B cell (primary cell): ENCODE measurements around the gene GRXCR2. TPM values are rescaled to one million over a fixed set of nuclear protein-coding genes. Genes with fewer than 3 reads are reported as not detected.

Experiments used
- ATAC-seq: fragments of 200-7000 bp; cut with Tn5 transposase; one replicate; pipeline ENCODE4 v1.10.0; 2021; ENCODE audit warnings: low read depth, mild to moderate bottlenecking, moderate number of reproducible peaks, moderate library complexity
- CTCF ChIA-PET: fragments of 350-600 bp; sonication (Branson Sonifier 250); formaldehyde crosslinking; loops from one replicate; lab custom pipeline; 2021; ENCODE audit warnings: antibody characterized with exemption, inconsistent platforms; lab: Charles Lee
- POLR2A ChIA-PET: fragments of 350-600 bp; sonication (Branson Sonifier 250); formaldehyde crosslinking; loops from one replicate; lab custom pipeline; 2021; ENCODE audit warnings: antibody characterized with exemption; lab: Charles Lee
- DNase-seq: peaks from one replicate; pipeline ENCODE4 v3.0.0; 2013
- H2AFZ ChIP-seq: 2 replicates; pipeline ENCODE4 v1.6.1; 2012; ENCODE audit warnings: mild to moderate bottlenecking, low read depth, low read length; ENCODE audit not compliant: insufficient read depth, poor library complexity, severe bottlenecking
- H3K27ac ChIP-seq, 2 donors: 1 replicate in 1 of 2; 2 replicates in 1 of 2; pipeline ENCODE4 v1.5.1; 2012 to 2013; ENCODE audit warnings: low read length in 2 of 2, mild to moderate bottlenecking in 2 of 2, moderate library complexity in 1 of 2
- H3K27me3 ChIP-seq, 4 experiments: fragments of 200-600 bp in 1 of 4; sonication (generic) in 1 of 4; replicated peaks in 1 of 4; 1 replicate in 2 of 4; 2 replicates in 2 of 4; pipeline versions ENCODE4 v1.6.1 to v1.7.0; 2013 to 2016; ENCODE audit warnings: low read length in 3 of 4, mild to moderate bottlenecking in 2 of 4, mixed read lengths in 1 of 4, moderate library complexity in 1 of 4; ENCODE audit not compliant: insufficient read depth in 4 of 4, control insufficient read depth in 3 of 4; ENCODE audit errors: control extremely low read depth in 1 of 4
- H3K36me3 ChIP-seq, 2 experiments: replicated peaks in 1 of 2; 1 replicate in 1 of 2; 2 replicates in 1 of 2; pipeline versions ENCODE4 v1.6.1 to v1.7.1; 2013; ENCODE audit warnings: low read length in 1 of 2; ENCODE audit not compliant: insufficient read depth in 2 of 2, control insufficient read depth in 1 of 2; ENCODE audit errors: control extremely low read depth in 1 of 2, extremely low read depth in 1 of 2
- H3K4me1 ChIP-seq, 2 donors: fragments of 200-600 bp in 1 of 2; sonication (generic) in 1 of 2; 1 replicate in 1 of 2; 2 replicates in 1 of 2; pipeline versions ENCODE4 v1.5.1 to v1.6.1; 2013 to 2017; ENCODE audit warnings: low read length in 2 of 2; ENCODE audit not compliant: control insufficient read depth in 2 of 2, insufficient read depth in 2 of 2
- H3K4me2 ChIP-seq: replicated peaks from 2 replicates; pipeline ENCODE3; 2012; ENCODE audit warnings: mild to moderate bottlenecking, low read depth, low read length; ENCODE audit not compliant: poor library complexity, severe bottlenecking
- H3K4me3 ChIP-seq, 5 experiments: fragments of 200-600 bp in 1 of 5; sonication (generic) in 1 of 5; 1 replicate in 3 of 5; 2 replicates in 2 of 5; pipeline versions ENCODE4 v1.5.1 to v1.7.0; 2011 to 2016; ENCODE audit warnings: low read length in 4 of 5, mild to moderate bottlenecking in 4 of 5, low read depth in 2 of 5, control low read depth in 1 of 5, moderate library complexity in 1 of 5; ENCODE audit not compliant: insufficient read depth in 1 of 5; ENCODE audit errors: control extremely low read depth in 1 of 5, extremely low read depth in 1 of 5
- H3K79me2 ChIP-seq: fragments of 200-600 bp; sonication (generic); one replicate; pipeline ENCODE4 v1.6.0; 2016; ENCODE audit warnings: low read length; ENCODE audit not compliant: control insufficient read depth, insufficient read depth
- H3K9ac ChIP-seq: fragments of 200-600 bp; sonication (generic); 2 replicates; pipeline ENCODE4 v1.6.1; 2017; ENCODE audit warnings: mild to moderate bottlenecking, low read length, moderate library complexity
- H3K9me3 ChIP-seq, 3 donors: one replicate each; pipeline versions ENCODE4 v1.6.1 to v1.7.1; 2013; ENCODE audit warnings: low read length in 2 of 3; ENCODE audit not compliant: control insufficient read depth in 2 of 3, insufficient read depth in 1 of 3; ENCODE audit errors: control extremely low read depth in 1 of 3
- H4K20me1 ChIP-seq: 2 replicates; pipeline ENCODE4 v1.6.0; 2012; ENCODE audit warnings: mild to moderate bottlenecking, low read length; ENCODE audit not compliant: insufficient read depth, control insufficient read depth, poor library complexity, severe bottlenecking
- H3K27ac Mint-ChIP-seq: one replicate; pipeline ENCODE4 v1.8.0; 2021; ENCODE audit warnings: mixed read lengths
- H3K27me3 Mint-ChIP-seq: one replicate; pipeline ENCODE4 v1.8.0; 2021; ENCODE audit warnings: mixed read lengths
- H3K4me1 Mint-ChIP-seq: one replicate; pipeline ENCODE4 v1.8.0; 2021; ENCODE audit warnings: mixed read lengths
- H3K4me3 Mint-ChIP-seq: one replicate; pipeline ENCODE4 v1.8.0; 2021; ENCODE audit warnings: mixed read lengths
- H3K9me3 Mint-ChIP-seq: one replicate; pipeline ENCODE4 v1.8.0; 2022; ENCODE audit warnings: mixed read lengths; ENCODE audit not compliant: insufficient read depth
- EZH2 ChIP-seq: IDR thresholded peaks from 2 replicates; pipeline ENCODE4 v1.6.1; 2012; ENCODE audit warnings: borderline replicate concordance, low read depth, mild to moderate bottlenecking, moderate library complexity, low read length; ENCODE audit not compliant: insufficient read depth, poor library complexity, severe bottlenecking
- WGBS: methylation state at CpG from one replicate; pipeline ENCODE4 v1.1.5; 2013; ENCODE audit warnings: missing lambda C conversion rate; ENCODE audit not compliant: insufficient coverage; 5-methylcytosine and 5-hydroxymethylcytosine counted together
- intact Hi-C: fragments of 100-400 bp; cut with micrococcal nuclease; formaldehyde crosslinking; loops from one replicate; pipeline ENCODE4 v1.10.0; 2022
- polyA plus RNA-seq: library from polyadenylated mRNA; depleted of rRNA; stranded (reverse); fragments of >200 nt; gene quantifications from 2 replicates; pipeline ENCODE4 v1.2.3, GENCODE V29; 2012
- total RNA-seq, 2 donors: library from RNA; stranded (reverse); fragments of 120-200 nt in 1 of 2; gene quantifications; 1 replicate in 1 of 2; 2 replicates in 1 of 2; pipeline versions ENCODE4 v1.2.3 to v1.2.4, GENCODE V29; 2013 to 2022
- TF ChIP-seq, protein P1 (sequence below): fragments of 200-600 bp; IDR thresholded peaks from one replicate; pipeline ENCODE4 v1.8.0; 2022; ENCODE audit warnings: antibody characterized with exemption, mild to moderate bottlenecking

The GRXCR2 gene
- total and polyA plus RNA-seq, 2 donors (not counting 1 experiment from before 2014, with no cell fraction given): not detected

DNA sequence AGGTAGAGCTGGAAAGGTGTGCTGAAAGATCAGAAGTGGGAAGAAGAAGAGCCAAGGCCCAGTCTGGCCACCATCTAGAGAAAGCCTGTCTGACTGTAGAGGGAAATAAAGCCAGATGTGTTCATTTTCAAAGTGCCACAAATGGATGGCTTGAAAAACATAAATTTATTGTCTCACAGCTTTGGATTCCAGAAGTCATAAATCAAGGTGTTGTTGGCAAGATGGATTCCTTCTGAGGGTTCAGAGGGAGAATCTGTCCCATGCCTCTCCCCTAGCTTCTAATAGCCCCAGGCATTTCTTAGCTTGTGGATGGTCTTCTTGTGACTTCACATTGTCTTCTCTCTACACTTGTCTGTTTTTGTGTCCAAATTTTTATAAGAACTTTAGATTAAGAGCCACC lies 31.5 kb downstream of the GRXCR2 start:
- H3K79me2 ChIP-seq: no peaks in the 10 kb centered on the region
- no peak overlapping the region for H3K4me3 ChIP-seq
- H3K27ac Mint-ChIP-seq: no peak overlapping the region
- no peaks in the 10 kb centered on the region for H3K9me3 ChIP-seq
- no peaks in the 10 kb centered on the region for H3K36me3 ChIP-seq
- peaks cover 3% of the 10 kb centered on the region for H3K4me1 Mint-ChIP-seq
- H4K20me1 ChIP-seq: no peaks in the 10 kb centered on the region
- no peak overlapping the region for H2AFZ ChIP-seq
- H3K9me3 Mint-ChIP-seq: no peaks in the 10 kb centered on the region
- H3K4me1 ChIP-seq: no peaks in the 10 kb centered on the region
- TF ChIP-seq EZH2: no peak
- TF ChIP-seq, protein P1, sequence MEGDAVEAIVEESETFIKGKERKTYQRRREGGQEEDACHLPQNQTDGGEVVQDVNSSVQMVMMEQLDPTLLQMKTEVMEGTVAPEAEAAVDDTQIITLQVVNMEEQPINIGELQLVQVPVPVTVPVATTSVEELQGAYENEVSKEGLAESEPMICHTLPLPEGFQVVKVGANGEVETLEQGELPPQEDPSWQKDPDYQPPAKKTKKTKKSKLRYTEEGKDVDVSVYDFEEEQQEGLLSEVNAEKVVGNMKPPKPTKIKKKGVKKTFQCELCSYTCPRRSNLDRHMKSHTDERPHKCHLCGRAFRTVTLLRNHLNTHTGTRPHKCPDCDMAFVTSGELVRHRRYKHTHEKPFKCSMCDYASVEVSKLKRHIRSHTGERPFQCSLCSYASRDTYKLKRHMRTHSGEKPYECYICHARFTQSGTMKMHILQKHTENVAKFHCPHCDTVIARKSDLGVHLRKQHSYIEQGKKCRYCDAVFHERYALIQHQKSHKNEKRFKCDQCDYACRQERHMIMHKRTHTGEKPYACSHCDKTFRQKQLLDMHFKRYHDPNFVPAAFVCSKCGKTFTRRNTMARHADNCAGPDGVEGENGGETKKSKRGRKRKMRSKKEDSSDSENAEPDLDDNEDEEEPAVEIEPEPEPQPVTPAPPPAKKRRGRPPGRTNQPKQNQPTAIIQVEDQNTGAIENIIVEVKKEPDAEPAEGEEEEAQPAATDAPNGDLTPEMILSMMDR: no peak
- H3K27me3 Mint-ChIP-seq: peaks cover 25% of the 10 kb centered on the region
- ChIA-PET CTCF (no interaction called here), POLR2A (no interaction called here)
- intact Hi-C loops: no loop called here
- H3K4me2 ChIP-seq: no peak overlapping the region
- ATAC-seq (no peak), DNase-seq (no peak)
- H3K27ac ChIP-seq: no peak overlapping the region
- H3K4me3 Mint-ChIP-seq: no peak overlapping the region
- no peak overlapping the region for H3K9ac ChIP-seq
- no peaks in the 10 kb centered on the region for H3K27me3 ChIP-seq

DNA sequence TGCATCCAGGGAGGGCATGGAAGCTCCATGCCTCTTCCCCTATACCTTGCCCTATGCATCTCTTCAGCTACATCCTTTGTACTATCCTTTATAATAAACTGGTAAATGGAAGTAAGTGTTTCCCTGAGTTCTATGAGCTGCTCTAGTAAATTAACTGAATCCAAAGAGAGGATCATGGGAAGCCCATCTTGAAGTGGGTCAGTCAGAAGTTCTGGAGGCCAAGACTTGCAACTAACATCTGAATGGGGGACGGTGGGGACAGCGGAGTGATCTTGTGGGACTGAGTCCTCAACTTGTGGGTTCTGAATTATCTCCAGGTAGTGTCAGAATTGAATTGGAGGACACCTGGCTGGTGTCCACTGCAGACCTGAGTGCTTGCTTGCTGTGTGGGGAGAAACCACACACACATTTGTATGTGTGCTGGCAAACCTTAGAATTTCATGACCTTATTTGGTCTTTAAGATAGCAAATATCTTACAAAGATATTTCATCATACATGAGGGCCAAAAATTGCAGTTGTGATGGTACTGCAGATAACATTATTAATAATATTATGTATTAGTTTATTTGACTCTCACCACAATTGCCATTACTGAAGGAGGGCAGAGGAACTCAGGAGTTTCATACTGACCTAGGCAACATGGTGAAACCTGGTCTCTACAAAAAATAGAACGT lies 32.2 kb downstream of the GRXCR2 start:
- Histone ChIP-seq H3K36me3 (no peaks in the 10 kb centered on the region), H4K20me1 (no peaks in the 10 kb centered on the region), H3K4me2 (no peak overlapping the region), H3K79me2 (no peaks in the 10 kb centered on the region), H3K4me1 (peaks cover 5 to 6% of the 10 kb centered on the region in 2 donors), H3K27me3 (no peaks in the 10 kb centered on the region), H3K4me3 (no peak overlapping the region), H3K9ac (no peak overlapping the region), H3K9me3 (no peaks in the 10 kb centered on the region), H3K27ac (no peak overlapping the region), H2AFZ (no peak overlapping the region)
- H3K9me3 Mint-ChIP-seq: no peaks in the 10 kb centered on the region
- ATAC-seq: no peak
- peaks cover 21% of the 10 kb centered on the region for H3K27me3 Mint-ChIP-seq
- ChIA-PET CTCF (no interaction called here), POLR2A (no interaction called here)
- no peak for DNase-seq
- TF ChIP-seq, protein P1: no peak
- TF ChIP-seq EZH2: no peak
- intact Hi-C loops: no loop called here
- H3K4me3 Mint-ChIP-seq: no peak overlapping the region
- H3K4me1 Mint-ChIP-seq: peaks cover 9% of the 10 kb centered on the region
- H3K27ac Mint-ChIP-seq: no peak overlapping the region
- WGBS: 88% methylated on average over 3 of the region's 3 CpGs
